ENCODE data around the gene CHAF1A.

- TF ChIP-seq, protein P1, sequence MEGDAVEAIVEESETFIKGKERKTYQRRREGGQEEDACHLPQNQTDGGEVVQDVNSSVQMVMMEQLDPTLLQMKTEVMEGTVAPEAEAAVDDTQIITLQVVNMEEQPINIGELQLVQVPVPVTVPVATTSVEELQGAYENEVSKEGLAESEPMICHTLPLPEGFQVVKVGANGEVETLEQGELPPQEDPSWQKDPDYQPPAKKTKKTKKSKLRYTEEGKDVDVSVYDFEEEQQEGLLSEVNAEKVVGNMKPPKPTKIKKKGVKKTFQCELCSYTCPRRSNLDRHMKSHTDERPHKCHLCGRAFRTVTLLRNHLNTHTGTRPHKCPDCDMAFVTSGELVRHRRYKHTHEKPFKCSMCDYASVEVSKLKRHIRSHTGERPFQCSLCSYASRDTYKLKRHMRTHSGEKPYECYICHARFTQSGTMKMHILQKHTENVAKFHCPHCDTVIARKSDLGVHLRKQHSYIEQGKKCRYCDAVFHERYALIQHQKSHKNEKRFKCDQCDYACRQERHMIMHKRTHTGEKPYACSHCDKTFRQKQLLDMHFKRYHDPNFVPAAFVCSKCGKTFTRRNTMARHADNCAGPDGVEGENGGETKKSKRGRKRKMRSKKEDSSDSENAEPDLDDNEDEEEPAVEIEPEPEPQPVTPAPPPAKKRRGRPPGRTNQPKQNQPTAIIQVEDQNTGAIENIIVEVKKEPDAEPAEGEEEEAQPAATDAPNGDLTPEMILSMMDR (tag by site-specific recombination; IDR thresholded peaks at IDR 0.05), result no peak
- TF ChIP-seq REPIN1 (tag by site-specific recombination; IDR thresholded peaks at IDR 0.05; ENCODE audit: low read depth) (no peak), ZNF138 (tag by site-specific recombination; IDR thresholded peaks at IDR 0.05; ENCODE audit: borderline replicate concordance) (no peak)
These were observed 45.9 kb downstream of the CHAF1A start for GRCh38 chr19:4448147-4448985.

All from HEK293 (cell line).